ENCODE results near the gene DPYD. TPM values are rescaled to one million over a fixed set of nuclear protein-coding genes. Genes with fewer than 3 reads are reported as not detected.

Gene DPYD
- total and polyA plus RNA-seq, 9 of the 15 experiments (the other 6 are each of a cell fraction or from before 2014, with no cell fraction given): 0.03 to 0.25 (median 0.08) TPM; not detected in 2

DNA sequence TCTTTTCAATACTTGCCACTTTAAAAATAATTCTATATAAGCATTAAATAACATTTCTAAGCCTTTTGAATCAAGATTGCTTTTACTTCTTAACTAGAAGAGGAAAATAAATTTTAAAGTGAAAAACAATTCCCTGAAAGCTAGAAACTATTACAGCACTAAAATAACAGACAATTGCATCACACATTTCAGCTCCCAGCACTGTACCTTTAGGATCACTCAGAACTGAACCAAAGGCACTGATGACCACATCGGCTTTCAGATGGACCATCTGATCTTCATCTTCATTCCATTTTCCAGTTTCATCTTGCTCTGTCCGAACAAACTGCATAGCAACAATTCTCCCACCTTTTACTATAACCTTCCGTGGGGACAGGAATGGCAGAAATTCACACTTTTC, 347.3 kb downstream of the DPYD start:
- Histone ChIP-seq H3K9me3 (replicated peaks; ENCODE audit: control insufficient read depth, insufficient read depth, low read depth, low read length) (no peaks in the 10 kb centered on the region), H2AFZ (ENCODE audit: low read depth, low read length) (no peak overlapping the region), H3K4me1 (replicated peaks in 1 of 2; ENCODE audit: control insufficient read depth in 2 of 2, insufficient read depth in 2 of 2, low read length in 2 of 2) (no peaks in the 10 kb centered on the region), H3K27me3 (ENCODE audit: control insufficient read depth in 2 of 2, insufficient read depth in 2 of 2, low read length in 2 of 2) (no peaks in the 10 kb centered on the region), H3K4me2 (ENCODE audit: insufficient read depth, low read length) (no peak overlapping the region), H3K27ac (ENCODE audit: extremely low read depth, low read depth, low read length) (no peak overlapping the region), H3K79me2 (ENCODE audit: control insufficient read depth, insufficient read depth, low read length) (no peaks in the 10 kb centered on the region), H3K9me1 (ENCODE audit: control insufficient read depth, insufficient read depth, low read length) (no peaks in the 10 kb centered on the region), H3K4me3 (no peak overlapping the region), H4K20me1 (replicated peaks; ENCODE audit: control insufficient read depth, insufficient read depth, low read length) (no peaks in the 10 kb centered on the region), H3K36me3 (ENCODE audit: control insufficient read depth, insufficient read depth, low read length) (no peaks in the 10 kb centered on the region), H3K9ac (ENCODE audit: insufficient read depth in 1 of 2, low read depth in 2 of 2, low read length in 2 of 2) (no peak overlapping the region)
- TF ChIP-seq HDAC8 (tag; IDR thresholded peaks at IDR 0.05) (no peak), HNRNPH1 (optimal IDR thresholded peaks at IDR 0.05; ENCODE audit: low read depth, low read length) (no peak), CBX3 (IDR thresholded peaks at IDR 0.05; ENCODE audit: borderline replicate concordance in 1 of 2, low read length in 2 of 2) (no peak), SMARCE1 (IDR thresholded peaks at IDR 0.05) (no peak), RNF2 (IDR thresholded peaks at IDR 0.05) (no peak), MAFK (IDR thresholded peaks at IDR 0.05; ENCODE audit: low read length) (no peak), IRF2 (CRISPR knock-in tag; IDR thresholded peaks at IDR 0.05) (no peak), ZNF253 (CRISPR knock-in tag; conservative IDR thresholded peaks at IDR 0.05) (no peak), XRCC4 (IDR thresholded peaks at IDR 0.05; ENCODE audit: extremely low read depth, insufficient read depth, insufficient read length) (no peak)
- CTCF ChIA-PET (ENCODE audit: low intra/inter-chr PET ratio): no interaction called here
- FAIRE-seq (no peak), DNase-seq (ENCODE audit: extremely low read depth in 1 of 4, low spot score in 3 of 4) (no peak), ATAC-seq (no peak)
- WGBS (ENCODE audit: insufficient coverage, low coverage, missing lambda C conversion rate): 2% methylated on average over 3 of the region's 3 CpGs
- intact Hi-C loops (cut with micrococcal nuclease) (no loop called here), in situ Hi-C loops (cut with MboI) (no loop called here)
- no TSS peak for BruUV-seq (replicated peaks)
- POLR2A ChIA-PET: no interaction called here

- 0% methylated on average over 1 of the region's 1 CpG for WGBS (ENCODE audit: insufficient coverage, low coverage, missing lambda C conversion rate)
Measured at GRCh38 chr1:97572561-97572960, 348.3 kb downstream of the DPYD start.

More at GRCh38 chr1:97572561-97572960, 348.3 kb downstream of the DPYD start:
- Histone ChIP-seq H3K9me1 (ENCODE audit: control insufficient read depth, insufficient read depth, low read length) (no peaks in the 10 kb centered on the region), H3K4me2 (ENCODE audit: insufficient read depth, low read length) (no peak overlapping the region), H3K4me3 (no peak overlapping the region), H3K4me1 (replicated peaks in 1 of 2; ENCODE audit: control insufficient read depth in 2 of 2, insufficient read depth in 2 of 2, low read length in 2 of 2) (no peaks in the 10 kb centered on the region), H3K27ac (ENCODE audit: extremely low read depth, low read depth, low read length) (no peak overlapping the region), H3K9me3 (replicated peaks; ENCODE audit: control insufficient read depth, insufficient read depth, low read depth, low read length) (no peaks in the 10 kb centered on the region), H3K9ac (ENCODE audit: insufficient read depth in 1 of 2, low read depth in 2 of 2, low read length in 2 of 2) (no peak overlapping the region), H3K79me2 (ENCODE audit: control insufficient read depth, insufficient read depth, low read length) (no peaks in the 10 kb centered on the region), H3K36me3 (ENCODE audit: control insufficient read depth, insufficient read depth, low read length) (no peaks in the 10 kb centered on the region), H2AFZ (ENCODE audit: low read depth, low read length) (no peak overlapping the region), H4K20me1 (replicated peaks; ENCODE audit: control insufficient read depth, insufficient read depth, low read length) (no peaks in the 10 kb centered on the region), H3K27me3 (ENCODE audit: control insufficient read depth in 2 of 2, insufficient read depth in 2 of 2, low read length in 2 of 2) (no peaks in the 10 kb centered on the region)
- DNase-seq (ENCODE audit: extremely low read depth in 1 of 4, low spot score in 3 of 4) (no peak), ATAC-seq (no peak), FAIRE-seq (no peak)
- in situ Hi-C loops (cut with MboI): no loop called here
- no peak for TF ChIP-seq HNRNPLL (IDR thresholded peaks at IDR 0.05; ENCODE audit: low read depth, low read length, poor library complexity, severe bottlenecking)
- intact Hi-C loops (cut with micrococcal nuclease): no loop called here
- BruUV-seq (replicated peaks): no TSS peak
- POLR2A ChIA-PET: no interaction called here
- CTCF ChIA-PET (ENCODE audit: low intra/inter-chr PET ratio): no interaction called here
